GM21360 (cell line): ENCODE measurements around the gene NOS3.

Experiments
- ATAC-seq: cut with Tn5 transposase; IDR thresholded peaks from one replicate; pipeline ENCODE4 v1.9.1; 2021; ENCODE audit warnings: mild to moderate bottlenecking, moderate library complexity; ENCODE audit not compliant: unreplicated experiment

NOS3 gene

DNA sequence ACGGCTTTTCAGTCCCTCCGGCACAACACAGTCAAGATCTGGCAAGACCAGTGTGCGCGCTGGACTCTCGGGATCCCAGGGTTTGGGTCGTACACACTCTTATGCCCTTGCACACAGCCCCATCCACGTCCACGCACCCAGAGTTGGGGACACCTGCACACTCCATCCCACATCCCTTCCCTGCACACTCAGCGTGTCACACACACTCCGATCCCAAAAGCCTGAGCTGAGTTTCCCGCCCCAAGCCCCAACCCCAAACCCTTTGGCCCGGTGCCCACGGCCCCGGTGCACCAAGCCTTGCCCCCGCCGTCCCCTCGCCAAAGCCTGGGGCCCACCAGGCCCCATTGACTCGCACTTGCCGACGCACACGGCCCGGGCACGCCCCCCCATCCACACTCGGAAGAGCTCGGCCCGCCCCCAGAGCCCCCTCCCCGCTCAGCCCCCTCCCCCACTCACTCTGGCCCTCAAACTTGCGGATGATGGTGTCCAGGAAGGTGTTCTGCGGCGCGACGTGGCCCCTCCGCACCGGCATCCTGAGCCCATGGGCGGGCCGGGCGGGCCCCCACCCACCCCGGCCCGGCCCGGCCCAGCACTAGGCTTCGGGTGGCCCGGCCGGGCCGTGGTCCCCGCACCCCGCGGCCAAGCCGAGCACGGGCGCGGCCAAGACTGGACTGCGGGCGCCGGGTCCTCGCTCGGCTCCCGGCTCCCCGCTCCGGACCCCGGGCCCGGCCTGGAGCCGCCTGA, 13.3 kb upstream of the NOS3 start:
- ATAC-seq = no peak

DNA sequence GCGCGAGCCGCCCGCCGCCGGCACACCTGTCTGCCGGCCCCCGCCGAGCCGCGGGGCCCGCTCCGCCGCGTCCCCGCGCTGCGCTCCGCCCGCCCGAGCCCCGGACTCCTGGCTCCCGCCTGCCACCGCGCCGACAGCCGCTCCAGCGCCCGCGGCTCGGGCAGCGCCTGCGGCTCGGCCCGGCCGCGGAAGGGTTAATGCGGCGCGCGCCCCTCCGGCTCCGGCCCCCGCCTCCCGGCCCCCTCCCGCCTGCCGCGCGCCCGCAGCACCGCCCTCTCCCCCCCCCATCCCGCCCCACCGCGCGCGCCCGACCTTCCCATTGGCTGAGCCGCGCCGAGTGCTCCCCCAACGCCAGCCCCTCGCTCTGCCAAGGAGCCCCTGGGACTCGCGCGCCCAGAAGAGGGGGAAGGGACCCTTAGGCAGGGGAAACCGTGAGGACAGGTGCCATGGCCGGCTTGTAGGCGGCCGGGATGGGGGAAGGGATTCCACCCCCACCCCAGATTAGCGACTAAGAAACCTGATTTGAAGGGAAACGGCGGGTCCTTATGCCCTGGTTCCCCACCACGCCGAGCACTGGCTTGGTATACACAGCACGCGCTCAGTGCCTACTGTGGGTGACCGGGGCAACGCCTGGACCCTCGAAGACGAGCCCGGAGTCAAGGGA, 12.6 kb upstream of the NOS3 start, which contains the start of gene KCNH2:
Gene KCNH2, minus strand, starts transcription at position 196 of the 664 bp plus-strand sequence. CDS start 408 bp downstream, outside the sequence.
- no peak for ATAC-seq

DNA sequence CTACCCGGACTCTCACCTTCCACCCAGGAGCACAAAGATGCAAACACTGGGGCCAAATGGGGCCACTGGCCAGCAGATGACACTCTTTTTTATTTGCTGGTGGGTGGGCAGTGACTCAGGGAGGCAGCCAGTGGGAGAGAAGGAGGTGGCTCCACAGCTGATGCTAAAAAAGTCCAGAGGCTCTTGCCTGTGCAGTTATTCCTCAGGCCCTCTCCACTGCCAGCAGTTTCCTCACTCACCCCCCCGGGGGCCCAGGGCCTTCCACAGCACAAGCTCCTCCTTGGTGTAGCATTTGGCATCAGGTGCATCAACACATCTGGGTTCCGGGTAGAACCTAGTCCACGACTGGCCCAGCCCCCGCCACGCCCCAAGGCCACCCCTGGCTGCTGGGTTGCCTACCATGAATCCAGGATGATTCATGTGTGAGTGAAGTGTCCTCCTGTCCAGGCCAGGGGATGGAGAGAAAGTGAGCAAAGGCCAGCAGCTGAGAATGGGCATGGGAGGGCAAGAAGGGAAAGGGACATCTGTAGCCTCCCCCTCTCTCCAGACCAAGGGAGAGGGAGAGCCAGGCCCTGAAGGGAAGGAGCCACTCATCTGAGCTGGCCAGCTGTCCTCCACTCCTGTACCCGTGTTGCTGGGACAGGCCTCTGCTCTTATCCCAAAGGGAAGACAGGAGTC, 11.0 kb upstream of the NOS3 start:
- ATAC-seq = no peak

DNA sequence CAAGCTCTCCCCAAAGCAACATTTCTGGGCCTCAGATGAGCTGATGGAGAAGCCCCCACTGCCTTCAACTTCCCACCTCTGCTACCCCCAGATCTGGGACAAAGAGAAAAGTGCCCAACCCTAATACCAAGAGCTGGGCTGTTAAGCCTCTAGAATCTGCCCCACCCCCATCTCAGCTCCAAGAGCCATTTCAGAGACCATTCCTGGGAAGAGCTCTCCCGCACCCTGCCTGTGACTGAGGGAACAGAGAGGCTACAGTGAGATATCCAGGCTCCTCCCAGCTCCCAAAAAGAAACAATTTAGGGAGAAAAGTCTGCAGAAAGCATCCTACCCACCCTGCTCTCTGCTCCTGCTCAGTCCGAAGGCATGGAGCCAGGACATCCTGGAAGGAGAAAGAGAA, 10.2 kb upstream of the NOS3 start:
- ATAC-seq = no peak

DNA sequence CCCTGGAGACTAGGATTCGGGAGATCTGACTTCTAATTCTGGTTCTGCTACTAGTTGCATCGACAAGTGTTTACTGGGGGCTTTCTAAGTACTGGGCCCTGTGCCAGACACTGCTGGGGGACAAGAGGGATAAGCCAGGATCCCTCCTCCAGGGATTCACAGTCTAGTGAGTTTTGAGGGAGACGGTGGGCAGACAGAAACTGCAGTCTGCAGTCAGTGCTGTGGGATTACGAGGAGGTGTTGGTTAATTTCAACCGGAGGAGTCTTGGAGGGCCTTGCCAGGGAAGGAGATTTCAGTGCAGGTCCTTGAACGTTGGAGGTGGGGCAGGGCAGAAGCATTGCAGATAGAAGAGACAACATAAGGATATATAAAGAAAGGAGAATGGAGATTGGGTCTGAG, 9.2 kb upstream of the NOS3 start:
- ATAC-seq = no peak

DNA sequence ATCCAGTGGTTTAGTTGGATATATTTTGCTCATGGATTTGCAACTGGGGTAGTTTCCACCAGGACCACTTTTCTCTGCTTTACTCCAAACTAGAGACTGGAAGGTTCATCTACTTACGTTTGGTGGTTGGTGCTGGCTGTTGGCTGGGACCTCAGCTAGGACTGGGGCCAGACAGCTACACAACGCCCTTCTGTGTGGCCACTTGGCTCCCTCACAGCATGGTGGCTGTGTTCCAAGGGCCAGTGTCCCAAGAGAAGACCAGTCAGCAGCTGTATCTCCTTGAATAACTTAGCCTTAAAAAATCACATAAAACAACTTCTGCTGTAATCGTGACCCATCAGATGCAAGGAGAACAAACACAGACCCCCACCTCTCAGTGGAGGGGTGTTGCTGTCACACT, 8.5 kb upstream of the NOS3 start:
- ATAC-seq = no peak

DNA sequence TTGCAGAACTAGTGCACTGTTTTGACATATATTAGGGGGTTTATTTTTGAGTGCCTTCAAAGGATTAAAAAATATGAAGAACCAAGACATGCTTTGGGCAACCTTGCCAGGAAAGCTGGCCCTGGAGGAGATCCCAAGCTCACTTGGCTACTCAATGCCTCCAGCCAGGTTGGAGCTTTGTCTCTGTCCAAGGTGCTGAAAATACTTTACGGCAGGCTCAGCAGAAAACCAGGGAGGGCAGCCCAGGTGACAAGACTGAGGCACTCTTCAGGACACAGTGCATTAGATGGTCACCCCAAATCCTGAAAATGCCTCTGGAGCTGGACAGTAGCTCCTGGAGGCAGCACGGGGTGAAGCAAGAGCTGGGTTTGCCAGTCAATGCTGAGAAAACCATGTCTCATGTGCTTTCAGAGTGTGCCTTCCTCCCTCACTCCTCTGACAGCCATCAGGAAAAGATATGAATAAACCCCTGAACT, 6.9 kb upstream of the NOS3 start:
- ATAC-seq = no peak

DNA sequence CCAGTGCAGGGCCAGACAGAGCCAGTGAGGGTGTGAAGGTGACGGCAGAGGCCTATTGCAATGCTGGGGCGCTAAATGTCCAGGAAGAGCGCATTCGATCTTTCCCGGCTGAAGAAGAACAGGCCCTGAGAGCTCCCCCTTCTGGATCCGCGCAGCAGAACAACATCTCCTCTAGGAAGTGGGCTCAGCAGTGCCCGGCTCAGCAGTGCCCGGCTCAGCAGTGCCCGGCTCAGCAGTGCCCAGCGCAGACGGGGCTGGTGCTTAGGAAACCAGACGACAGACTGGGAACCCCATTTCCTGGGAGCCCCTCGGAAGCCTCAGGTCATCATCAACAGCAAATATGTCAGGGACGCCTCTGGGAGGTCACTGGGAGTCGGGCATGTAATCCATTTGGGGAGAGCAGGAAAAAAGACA, 4.7 kb upstream of the NOS3 start:
- ATAC-seq = no peak

DNA sequence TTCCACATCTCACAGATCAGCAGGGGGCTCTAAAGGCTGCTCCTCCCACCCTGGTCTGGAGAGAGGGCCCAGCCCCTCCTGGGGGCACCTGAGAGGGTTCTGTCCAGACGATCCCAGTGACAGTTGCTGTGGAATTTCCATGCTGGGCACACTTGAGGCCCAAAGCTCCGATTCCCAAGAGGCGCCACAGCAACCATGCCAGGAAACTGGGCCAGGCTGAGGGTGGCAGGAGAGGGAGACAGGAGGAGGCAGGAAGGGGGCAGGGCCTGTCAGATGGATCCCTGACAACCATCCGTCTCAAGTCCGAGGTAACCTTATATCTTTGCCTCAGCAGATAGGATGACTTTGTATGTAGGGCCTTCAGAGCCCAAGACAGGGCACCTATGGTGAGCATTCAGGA, 4.3 kb upstream of the NOS3 start:
- no peak for ATAC-seq

DNA sequence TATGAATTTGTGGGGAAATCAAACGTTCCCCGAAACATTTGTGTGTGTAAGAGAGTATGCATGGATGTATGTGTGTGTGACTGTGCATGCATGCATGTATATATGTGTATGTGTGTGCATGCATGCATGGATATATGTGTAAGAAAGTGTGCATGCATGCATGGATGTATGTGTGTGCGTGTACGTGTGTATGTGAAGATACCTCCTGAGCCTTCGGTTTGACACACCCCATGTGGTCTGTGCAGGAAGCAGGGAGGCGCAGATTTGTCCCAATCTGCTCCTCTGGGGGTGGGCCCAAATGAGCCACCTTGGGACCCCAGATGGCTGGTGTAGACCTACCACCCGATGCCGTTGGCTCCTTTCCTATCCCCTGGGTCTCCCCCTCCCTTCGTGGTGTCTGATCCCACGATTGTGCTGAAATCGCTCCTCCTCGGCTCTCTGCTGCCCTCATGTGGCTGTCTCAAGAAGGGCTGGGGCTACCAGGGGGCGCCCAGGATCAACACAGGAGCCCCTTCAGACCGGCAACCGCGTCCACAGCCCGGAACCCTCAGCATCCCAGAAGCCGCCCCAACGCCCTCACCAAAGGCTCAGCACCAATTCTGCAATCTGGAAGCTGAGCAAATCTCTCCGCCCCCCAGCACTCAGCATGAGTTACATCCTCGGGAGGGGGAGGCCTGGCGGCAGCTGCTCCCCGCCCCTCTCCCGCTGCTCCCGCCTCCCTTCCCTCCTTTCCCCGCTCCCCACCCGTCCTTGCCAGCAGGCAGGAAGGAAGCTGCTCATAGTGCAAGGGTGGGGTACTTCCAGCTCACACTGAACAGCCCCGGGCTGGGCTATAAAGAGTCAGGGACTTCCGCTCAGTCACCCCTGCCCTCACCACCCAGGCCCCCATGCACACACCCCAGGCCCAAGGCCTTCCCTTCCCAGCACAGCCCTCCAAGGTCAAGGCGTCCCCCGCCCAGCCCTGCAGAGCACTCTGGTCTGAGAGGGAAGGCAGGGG, 2.3 kb upstream of the NOS3 start:
- no peak for ATAC-seq

DNA sequence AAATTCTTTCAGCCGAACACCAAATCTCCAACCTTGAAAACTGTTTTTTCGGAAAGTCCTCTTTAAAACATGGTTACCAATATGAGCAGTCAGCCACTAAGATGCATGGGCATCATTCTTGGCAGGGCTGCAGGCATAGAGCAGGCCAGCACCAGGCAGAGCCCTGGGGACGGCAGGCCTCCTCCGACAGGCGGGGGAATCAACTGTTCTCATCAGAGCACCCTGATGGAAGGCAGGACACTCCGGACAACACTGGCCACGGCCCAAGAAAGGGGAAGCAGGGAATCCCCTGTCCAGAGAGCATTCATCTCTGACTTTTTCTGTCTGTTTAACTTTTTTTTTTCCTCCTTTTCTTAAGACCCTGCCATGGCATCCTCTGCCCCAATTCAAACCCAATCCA, 1.4 kb upstream of the NOS3 start:
- no peak for ATAC-seq

DNA sequence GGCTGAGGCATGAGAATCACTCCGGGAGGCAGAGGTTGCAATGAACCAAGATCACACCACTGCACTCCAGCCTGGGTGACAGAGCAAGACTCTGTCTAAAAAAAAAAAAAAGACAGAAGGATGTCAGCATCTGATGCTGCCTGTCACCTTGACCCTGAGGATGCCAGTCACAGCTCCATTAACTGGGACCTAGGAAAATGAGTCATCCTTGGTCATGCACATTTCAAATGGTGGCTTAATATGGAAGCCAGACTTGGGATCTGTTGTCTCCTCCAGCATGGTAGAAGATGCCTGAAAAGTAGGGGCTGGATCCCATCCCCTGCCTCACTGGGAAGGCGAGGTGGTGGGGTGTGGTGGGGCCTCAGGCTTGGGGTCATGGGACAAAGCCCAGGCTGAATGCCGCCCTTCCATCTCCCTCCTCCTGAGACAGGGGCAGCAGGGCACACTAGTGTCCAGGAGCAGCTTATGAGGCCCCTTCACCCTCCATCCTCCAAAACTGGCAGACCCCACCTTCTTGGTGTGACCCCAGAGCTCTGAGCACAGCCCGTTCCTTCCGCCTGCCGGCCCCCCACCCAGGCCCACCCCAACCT, 1.3 kb downstream of the NOS3 start:
- no peak for ATAC-seq

DNA sequence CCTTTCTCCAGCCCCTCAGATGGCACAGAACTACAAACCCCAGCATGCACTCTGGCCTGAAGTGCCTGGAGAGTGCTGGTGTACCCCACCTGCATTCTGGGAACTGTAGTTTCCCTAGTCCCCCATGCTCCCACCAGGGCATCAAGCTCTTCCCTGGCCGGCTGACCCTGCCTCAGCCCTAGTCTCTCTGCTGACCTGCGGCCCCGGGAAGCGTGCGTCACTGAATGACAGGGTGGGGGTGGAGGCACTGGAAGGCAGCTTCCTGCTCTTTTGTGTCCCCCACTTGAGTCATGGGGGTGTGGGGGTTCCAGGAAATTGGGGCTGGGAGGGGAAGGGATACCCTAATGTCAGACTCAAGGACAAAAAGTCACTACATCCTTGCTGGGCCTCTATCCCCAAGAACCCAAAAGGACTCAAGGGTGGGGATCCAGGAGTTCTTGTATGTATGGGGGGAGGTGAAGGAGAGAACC, 2.1 kb downstream of the NOS3 start:
- no peak for ATAC-seq

DNA sequence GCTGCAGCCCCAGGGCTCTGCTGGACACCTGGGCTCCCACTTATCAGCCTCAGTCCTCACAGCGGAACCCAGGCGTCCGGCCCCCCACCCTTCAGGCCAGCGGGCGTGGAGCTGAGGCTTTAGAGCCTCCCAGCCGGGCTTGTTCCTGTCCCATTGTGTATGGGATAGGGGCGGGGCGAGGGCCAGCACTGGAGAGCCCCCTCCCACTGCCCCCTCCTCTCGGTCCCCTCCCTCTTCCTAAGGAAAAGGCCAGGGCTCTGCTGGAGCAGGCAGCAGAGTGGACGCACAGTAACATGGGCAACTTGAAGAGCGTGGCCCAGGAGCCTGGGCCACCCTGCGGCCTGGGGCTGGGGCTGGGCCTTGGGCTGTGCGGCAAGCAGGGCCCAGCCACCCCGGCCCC, 2.7 kb downstream of the NOS3 start:
- ATAC-seq = no peak

DNA sequence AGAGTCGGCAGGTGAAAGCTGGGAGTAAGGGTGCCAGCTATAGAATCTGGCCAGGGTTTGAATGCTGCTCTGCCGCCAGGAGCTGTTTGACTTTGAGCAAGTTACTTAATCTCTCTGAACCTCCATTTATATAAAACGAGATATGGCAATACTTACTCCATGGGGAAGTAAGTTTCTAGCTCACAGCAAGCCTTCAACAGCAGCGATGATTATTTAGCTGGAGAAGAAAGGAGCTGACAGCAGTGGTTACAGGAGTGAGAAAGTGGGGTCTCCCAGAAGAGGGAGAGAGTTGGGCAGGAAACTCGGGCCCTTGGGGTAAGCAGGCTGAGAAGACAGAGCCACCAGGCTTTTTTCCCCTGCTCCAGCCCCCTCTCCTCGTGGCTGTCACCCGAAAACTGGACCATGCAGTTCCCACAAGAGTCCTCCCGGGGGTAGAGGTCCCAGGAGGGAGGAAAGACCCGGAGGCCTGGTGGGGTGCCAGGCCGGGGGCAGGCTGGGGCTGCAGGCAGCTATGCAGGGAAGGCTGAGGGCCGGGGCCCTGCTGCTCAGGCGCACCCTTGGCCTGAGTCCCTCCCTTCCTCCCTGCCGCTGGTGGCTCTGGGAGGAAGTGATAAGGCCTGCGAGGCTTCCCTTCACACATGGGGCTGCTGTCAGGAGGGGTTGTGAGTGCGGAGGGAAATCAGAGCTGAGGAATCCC, 3.5 kb downstream of the NOS3 start:
- no peak for ATAC-seq

DNA sequence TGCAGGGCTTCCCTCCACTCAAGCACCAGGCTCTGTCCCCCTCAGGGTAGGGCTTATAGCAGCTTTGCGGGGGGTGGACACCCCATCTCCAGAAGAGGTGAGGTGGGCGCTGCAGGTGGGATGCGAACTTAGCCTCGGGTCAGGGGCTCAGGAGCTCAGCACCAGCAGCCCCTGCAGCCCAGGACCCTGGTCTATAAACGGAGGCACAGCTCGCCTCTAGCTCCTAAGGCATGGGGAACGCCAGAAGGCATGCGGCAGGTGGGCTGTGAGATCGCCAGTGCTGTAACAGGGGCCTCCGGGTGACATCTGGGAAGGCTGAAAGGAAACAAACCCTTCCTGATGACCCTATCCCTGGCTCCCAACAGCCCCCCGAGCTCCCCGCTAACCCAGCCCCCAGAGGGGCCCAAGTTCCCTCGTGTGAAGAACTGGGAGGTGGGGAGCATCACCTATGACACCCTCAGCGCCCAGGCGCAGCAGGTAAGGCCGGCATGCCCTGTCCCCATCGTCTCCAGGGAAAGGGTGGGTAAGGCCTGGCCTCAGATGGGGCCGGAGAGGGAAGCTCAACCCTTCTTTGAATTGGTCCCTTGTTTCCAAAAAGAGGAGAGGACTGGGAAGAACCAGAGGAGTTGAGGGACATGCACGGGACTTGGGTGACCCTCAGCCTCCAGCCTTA, 4.2 kb downstream of the NOS3 start:
- ATAC-seq = no peak

DNA sequence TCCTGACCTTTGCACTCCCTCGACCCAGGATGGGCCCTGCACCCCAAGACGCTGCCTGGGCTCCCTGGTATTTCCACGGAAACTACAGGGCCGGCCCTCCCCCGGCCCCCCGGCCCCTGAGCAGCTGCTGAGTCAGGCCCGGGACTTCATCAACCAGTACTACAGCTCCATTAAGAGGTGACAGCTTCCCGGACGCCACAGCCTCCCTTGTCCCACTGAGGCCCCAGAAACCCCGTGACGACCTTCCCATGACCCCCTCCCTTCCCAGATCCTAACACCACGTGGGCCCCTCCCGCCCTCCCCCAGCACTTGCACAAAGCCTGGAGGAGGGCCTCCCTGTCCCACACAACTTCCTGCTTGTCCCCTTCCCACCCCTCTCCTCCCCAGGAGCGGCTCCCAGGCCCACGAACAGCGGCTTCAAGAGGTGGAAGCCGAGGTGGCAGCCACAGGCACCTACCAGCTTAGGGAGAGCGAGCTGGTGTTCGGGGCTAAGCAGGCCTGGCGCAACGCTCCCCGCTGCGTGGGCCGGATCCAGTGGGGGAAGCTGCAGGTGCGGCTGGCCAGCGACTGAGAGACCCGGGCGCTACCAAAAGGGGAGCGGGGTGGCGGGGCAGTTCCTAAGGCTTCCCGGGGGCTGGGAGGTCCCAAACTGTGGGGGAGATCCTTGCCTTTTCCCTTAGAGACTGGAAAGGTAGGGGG, 5.7 kb downstream of the NOS3 start:
- no peak for ATAC-seq

DNA sequence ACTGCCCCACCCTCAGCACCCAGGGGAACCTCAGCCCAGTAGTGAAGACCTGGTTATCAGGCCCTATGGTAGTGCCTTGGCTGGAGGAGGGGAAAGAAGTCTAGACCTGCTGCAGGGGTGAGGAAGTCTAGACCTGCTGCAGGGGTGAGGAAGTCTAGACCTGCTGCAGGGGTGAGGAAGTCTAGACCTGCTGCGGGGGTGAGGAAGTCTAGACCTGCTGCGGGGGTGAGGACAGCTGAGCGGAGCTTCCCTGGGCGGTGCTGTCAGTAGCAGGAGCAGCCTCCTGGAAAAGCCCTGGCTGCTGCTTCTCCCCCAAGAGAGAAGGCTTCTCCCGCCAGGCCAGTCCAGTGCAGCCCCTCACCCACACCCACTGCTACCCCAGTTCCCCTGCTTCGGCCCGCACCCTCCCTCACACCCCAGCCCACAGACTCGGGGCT, 6.3 kb downstream of the NOS3 start:
- ATAC-seq = no peak
